Esophagus squamous epithelium (tissue), 4 donors: ENCODE results near the gene GABRR2.

Source experiments
- POLR2A ChIP-seq, 4 donors: fragments of 450-650 bp; IDR thresholded peaks; one replicate each; pipeline ENCODE4 v1.6.1; 2017; ENCODE audit warnings: antibody characterized with exemption in 4 of 4, mild to moderate bottlenecking in 4 of 4, moderate library complexity in 3 of 4
- TF ChIP-seq, protein P1 (sequence below), 6 experiments: fragments of 450-650 bp in 4 of 6; fragments of 200-600 bp in 2 of 6; sonication (generic) in 2 of 6; IDR thresholded peaks; one replicate each; pipeline ENCODE4 v1.5.1; 2016 to 2019; ENCODE audit warnings: antibody characterized with exemption in 6 of 6, mild to moderate bottlenecking in 4 of 6, moderate library complexity in 4 of 6

DNA sequence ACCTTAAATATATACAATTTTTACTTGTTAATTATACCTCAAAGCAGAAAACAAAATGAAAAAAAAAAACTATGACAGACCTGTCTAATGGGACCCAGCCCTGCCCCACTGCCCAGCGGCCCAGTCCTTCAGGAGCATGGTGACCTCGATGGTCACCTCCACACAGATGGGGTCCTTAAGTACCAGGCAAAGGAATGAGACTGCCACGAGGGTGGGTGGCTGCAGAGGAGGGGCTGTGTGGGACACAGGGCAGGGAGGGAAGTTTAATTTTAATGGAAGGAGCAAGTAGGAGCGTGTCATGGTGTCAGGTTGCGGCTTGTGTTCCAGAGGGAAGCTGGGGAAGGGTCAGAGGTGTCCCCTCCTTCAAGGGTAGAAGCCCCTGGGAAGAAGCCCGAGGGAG is 28.6 kb downstream of the GABRR2 start:
- TF ChIP-seq, protein P1, sequence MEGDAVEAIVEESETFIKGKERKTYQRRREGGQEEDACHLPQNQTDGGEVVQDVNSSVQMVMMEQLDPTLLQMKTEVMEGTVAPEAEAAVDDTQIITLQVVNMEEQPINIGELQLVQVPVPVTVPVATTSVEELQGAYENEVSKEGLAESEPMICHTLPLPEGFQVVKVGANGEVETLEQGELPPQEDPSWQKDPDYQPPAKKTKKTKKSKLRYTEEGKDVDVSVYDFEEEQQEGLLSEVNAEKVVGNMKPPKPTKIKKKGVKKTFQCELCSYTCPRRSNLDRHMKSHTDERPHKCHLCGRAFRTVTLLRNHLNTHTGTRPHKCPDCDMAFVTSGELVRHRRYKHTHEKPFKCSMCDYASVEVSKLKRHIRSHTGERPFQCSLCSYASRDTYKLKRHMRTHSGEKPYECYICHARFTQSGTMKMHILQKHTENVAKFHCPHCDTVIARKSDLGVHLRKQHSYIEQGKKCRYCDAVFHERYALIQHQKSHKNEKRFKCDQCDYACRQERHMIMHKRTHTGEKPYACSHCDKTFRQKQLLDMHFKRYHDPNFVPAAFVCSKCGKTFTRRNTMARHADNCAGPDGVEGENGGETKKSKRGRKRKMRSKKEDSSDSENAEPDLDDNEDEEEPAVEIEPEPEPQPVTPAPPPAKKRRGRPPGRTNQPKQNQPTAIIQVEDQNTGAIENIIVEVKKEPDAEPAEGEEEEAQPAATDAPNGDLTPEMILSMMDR (IDR thresholded peaks at IDR 0.05), result no peak
- no peak for TF ChIP-seq POLR2A (IDR thresholded peaks at IDR 0.05)
